K562 (cell line): ENCODE measurements around the gene UBE2D3. TPM values are rescaled to one million over a fixed set of nuclear protein-coding genes. Genes with fewer than 3 reads are reported as not detected.

Experiments
- ATAC-seq: fragments of 200-7000 bp; cut with Tn5 transposase; 3 replicates; pipeline ENCODE4 v1.9.1; 2020; ENCODE audit warnings: moderate library complexity
- BruUV-seq: library from RNA; stranded (reverse); fragments of 400-500 nt; replicated peaks from 2 replicates; lab custom pipeline; 2021; lab: Mats Ljungman, UMichigan
- CTCF ChIA-PET: fragments of 300-600 bp; formaldehyde crosslinking; extraction: SDS; loops from one replicate; lab custom pipeline; 2021; ENCODE audit warnings: low intra/inter-chr PET ratio; lab: Yijun Ruan, JAX
- POLR2A ChIA-PET: fragments of 300-600, 350-650 bp; sonication (Branson Sonifier 250); formaldehyde crosslinking; extraction: SDS; loops from one replicate; lab custom pipeline; 2021; ENCODE audit warnings: antibody characterized with exemption, inconsistent platforms; lab: Yijun Ruan, JAX
- DNase-seq, 4 experiments: peaks; one replicate each; pipeline versions ENCODE4 v3.0.0 to v3.0.0-alpha.2; 2011 to 2018; ENCODE audit warnings: low spot score in 3 of 4, mixed read lengths in 3 of 4; ENCODE audit errors: extremely low read depth in 1 of 4
- FAIRE-seq: peaks from 2 replicates; lab custom pipeline; 2011; peaks lifted over from hg19 to GRCh38; lab: Jason Lieb, UNC
- H2AFZ ChIP-seq: 2 replicates; pipeline ENCODE4 v1.6.0; 2011; ENCODE audit warnings: low read depth, low read length, control low read depth, inconsistent platforms
- H3K27ac ChIP-seq: fragments of 200-600 bp; 3 replicates; pipeline ENCODE4 v1.8.0; 2011; ENCODE audit warnings: low read depth, mild to moderate bottlenecking, control low read depth, inconsistent platforms, low read length, moderate library complexity, mixed read lengths; ENCODE audit errors: extremely low read depth
- H3K27me3 ChIP-seq, 2 experiments: fragments of 300-600 bp in 1 of 2; 2 replicates in 1 of 2; 3 replicates in 1 of 2; pipeline versions ENCODE4 v1.6.0 to v1.8.0; 2011; ENCODE audit warnings: inconsistent platforms in 2 of 2, low read length in 2 of 2, mild to moderate bottlenecking in 1 of 2, mixed read lengths in 1 of 2, moderate library complexity in 1 of 2; ENCODE audit not compliant: control insufficient read depth in 2 of 2, insufficient read depth in 2 of 2
- H3K36me3 ChIP-seq: fragments of 300-600 bp; 3 replicates; pipeline ENCODE4 v1.8.0; 2011; ENCODE audit warnings: mild to moderate bottlenecking, low read length, inconsistent platforms; ENCODE audit not compliant: control insufficient read depth, insufficient read depth
- H3K4me1 ChIP-seq, 2 experiments: fragments of 200-600 bp in 1 of 2; replicated peaks in 1 of 2; 2 replicates in 1 of 2; 3 replicates in 1 of 2; pipeline versions ENCODE4 v1.5.1 to v1.8.0; 2011; ENCODE audit warnings: inconsistent platforms in 2 of 2, low read length in 2 of 2, mild to moderate bottlenecking in 1 of 2, mixed read lengths in 1 of 2, moderate library complexity in 1 of 2; ENCODE audit not compliant: control insufficient read depth in 2 of 2, insufficient read depth in 2 of 2
- H3K4me2 ChIP-seq: 2 replicates; pipeline ENCODE4 v1.6.1; 2011; ENCODE audit warnings: low read length, control low read depth, inconsistent platforms, mixed read lengths; ENCODE audit not compliant: insufficient read depth
- H3K4me3 ChIP-seq: fragments of 200-600 bp; sonication (generic), shearing (Covaris generic); 2 replicates; pipeline ENCODE4 v1.5.1; 2016; ENCODE audit warnings: control low read depth, inconsistent platforms
- H3K79me2 ChIP-seq: fragments of 200-600 bp; 3 replicates; pipeline ENCODE4 v1.8.0; 2011; ENCODE audit warnings: low read length, inconsistent platforms; ENCODE audit not compliant: control insufficient read depth, insufficient read depth
- H3K9ac ChIP-seq, 2 experiments: 2 replicates each; pipeline versions ENCODE4 v1.6.0 to v1.6.1; 2011; ENCODE audit warnings: low read depth in 2 of 2, low read length in 2 of 2, control low read depth in 1 of 2, inconsistent platforms in 1 of 2, mild to moderate bottlenecking in 1 of 2, mixed read lengths in 1 of 2; ENCODE audit not compliant: insufficient read depth in 1 of 2
- H3K9me1 ChIP-seq: one replicate; pipeline ENCODE4 v1.6.0; 2011; ENCODE audit warnings: inconsistent platforms, mild to moderate bottlenecking, low read length, moderate library complexity; ENCODE audit not compliant: control insufficient read depth, insufficient read depth
- H3K9me3 ChIP-seq: replicated peaks from 2 replicates; pipeline ENCODE4 v1.5.1; 2011; ENCODE audit warnings: low read depth, low read length, inconsistent platforms; ENCODE audit not compliant: control insufficient read depth, insufficient read depth
- H4K20me1 ChIP-seq: replicated peaks from 2 replicates; pipeline ENCODE4 v1.6.1; 2011; ENCODE audit warnings: low read length, inconsistent platforms, mixed read lengths; ENCODE audit not compliant: control insufficient read depth, insufficient read depth
- CLOCK ChIP-seq: fragments of 250-450 bp; sonication (Bioruptor Pico); IDR thresholded peaks from 2 replicates; pipeline ENCODE4 v1.4.0; 2020; ENCODE audit warnings: mild to moderate bottlenecking, moderate library complexity, borderline replicate concordance
- EWSR1 ChIP-seq: fragments of 450-650 bp; IDR thresholded peaks from 2 replicates; pipeline ENCODE4 v1.6.1; 2018; ENCODE audit warnings: borderline replicate concordance, mild to moderate bottlenecking, low read depth, moderate library complexity; ENCODE audit not compliant: partially characterized antibody
- FOXJ3 ChIP-seq: sonication (generic); formaldehyde crosslinking; IDR thresholded peaks from 2 replicates; pipeline ENCODE4 v1.4.0; 2020; ENCODE audit warnings: mild to moderate bottlenecking, missing genetic modification reagents
- FUS ChIP-seq: fragments of 200-400 bp; formaldehyde crosslinking; optimal IDR thresholded peaks from 2 replicates; pipeline ENCODE3; 2017; ENCODE audit warnings: low read depth, low read length
- HCFC1 ChIP-seq: IDR thresholded peaks from 2 replicates; pipeline ENCODE4 v1.6.1; 2012; ENCODE audit warnings: low read depth, low read length, improper control_type of control experiment
- L3MBTL2 ChIP-seq: fragments of 450-650 bp; IDR thresholded peaks from 2 replicates; pipeline ENCODE4 v1.6.1; 2016; ENCODE audit warnings: mild to moderate bottlenecking, moderate library complexity
- NFATC3 ChIP-seq: fragments of 450-650 bp; IDR thresholded peaks from 2 replicates; pipeline ENCODE4 v1.6.1; 2017; ENCODE audit warnings: mild to moderate bottlenecking
- NFIC ChIP-seq: fragments of 450-650 bp; IDR thresholded peaks from 2 replicates; pipeline ENCODE4 v1.6.1; 2017; ENCODE audit warnings: mild to moderate bottlenecking, inconsistent platforms
- NR4A1 ChIP-seq, 2 experiments: fragments of 250-450 bp in 1 of 2; fragments of 450-650 bp in 1 of 2; sonication (Bioruptor Pico) in 1 of 2; IDR thresholded peaks; 2 replicates each; pipeline versions ENCODE4 v1.4.0 to v1.6.1; 2016 to 2020; ENCODE audit warnings: mild to moderate bottlenecking in 2 of 2, missing compliant biosample characterization in 1 of 2, missing genetic modification characterization in 1 of 2, moderate library complexity in 1 of 2
- POLR2A ChIP-seq: fragments of 450-650 bp; conservative IDR thresholded peaks from 2 replicates; pipeline ENCODE4 v1.6.1; 2016
- POLR2AphosphoS2 ChIP-seq: IDR thresholded peaks from 2 replicates; pipeline ENCODE4 v1.6.1; 2012; ENCODE audit warnings: low read length, improper control_type of control experiment
- POLR2B ChIP-seq: fragments of 450-650 bp; IDR thresholded peaks from 2 replicates; pipeline ENCODE4 v1.6.1; 2018; ENCODE audit warnings: low read depth; ENCODE audit not compliant: partially characterized antibody
- RAD51 ChIP-seq: fragments of 450-650 bp; IDR thresholded peaks from 2 replicates; pipeline ENCODE4 v1.7.1; 2016; ENCODE audit warnings: low read depth, mild to moderate bottlenecking, borderline replicate concordance
- SIN3B ChIP-seq: fragments of 450-650 bp; IDR thresholded peaks from 2 replicates; pipeline ENCODE4 v1.6.1; 2017; ENCODE audit warnings: low read depth, mild to moderate bottlenecking, moderate library complexity
- SUPT5H ChIP-seq: fragments of 450-650 bp; IDR thresholded peaks from 2 replicates; pipeline ENCODE4 v1.6.1; 2016
- THAP7 ChIP-seq: fragments of 250-450 bp; sonication (Bioruptor Pico); IDR thresholded peaks from 2 replicates; pipeline ENCODE4 v1.5.0; 2021
- ZC3H11A ChIP-seq: IDR thresholded peaks from 2 replicates; pipeline ENCODE4 v1.6.1; 2012; ENCODE audit warnings: low read depth, low read length, improper control_type of control experiment
- ZNF347 ChIP-seq: fragments of 450-650 bp; formaldehyde crosslinking; IDR thresholded peaks from 2 replicates; pipeline ENCODE4 v1.4.0; 2020; ENCODE audit warnings: low read depth, mild to moderate bottlenecking, moderate library complexity
- ZNF444 ChIP-seq: fragments of 250-450 bp; sonication (Bioruptor Pico); IDR thresholded peaks from 2 replicates; pipeline ENCODE4 v1.4.0; 2020; ENCODE audit warnings: mild to moderate bottlenecking, moderate library complexity
- ZNF75A ChIP-seq: fragments of 450-650 bp; formaldehyde crosslinking; IDR thresholded peaks from 2 replicates; pipeline ENCODE4 v1.4.0; 2020; ENCODE audit warnings: mild to moderate bottlenecking
- ZNF76 ChIP-seq: fragments of 250-450 bp; sonication (Bioruptor Pico); IDR thresholded peaks from 2 replicates; pipeline ENCODE4 v1.4.0; 2020; ENCODE audit warnings: mild to moderate bottlenecking, moderate library complexity, borderline replicate concordance
- ZNF785 ChIP-seq: fragments of 250-450 bp; sonication (Bioruptor Pico); IDR thresholded peaks from 2 replicates; pipeline ENCODE4 v1.4.0; 2020; ENCODE audit warnings: mild to moderate bottlenecking
- WGBS: fragments of 100-300 bp; shearing (Covaris generic); methylation state at CpG from one replicate; pipeline ENCODE4 v1.1.6; 2016; ENCODE audit warnings: low coverage, mixed read lengths; ENCODE audit not compliant: insufficient coverage; ENCODE audit errors: missing lambda C conversion rate; 5-methylcytosine and 5-hydroxymethylcytosine counted together
- in situ Hi-C: fragments of 300-500 bp; cut with MboI; formaldehyde crosslinking; loops from 4 replicates; pipeline ENCODE4 v1.15.0; 2018; ENCODE audit warnings: inconsistent platforms, mixed read lengths
- intact Hi-C: fragments of 100-400 bp; cut with micrococcal nuclease; formaldehyde crosslinking; loops from 2 replicates; pipeline ENCODE4 v1.14.2; 2022
- polyA plus RNA-seq, 8 experiments: library from polyadenylated mRNA; depleted of rRNA in 4 of 8; stranded (reverse) in 5 of 8; unstranded in 3 of 8; fragments of >200 nt; fragmentation: Nextera tagmentation in 2 of 8; fragmentation: Illumina TruSeq in 1 of 8; extraction: Ambion mirVana in 2 of 8; extraction: Trizol in 1 of 8; gene quantifications; 2 replicates each; pipeline versions ENCODE4 v1.2.1 to v1.2.3, GENCODE V29; 2011 to 2014; ENCODE audit warnings: inconsistent platforms in 1 of 8, missing spikeins in 1 of 8
- total RNA-seq, 7 experiments: library from RNA; depleted of rRNA in 6 of 7; stranded (reverse); fragments of >200 nt in 6 of 7; fragmentation: Illumina TruSeq in 2 of 7; extraction: Trizol in 2 of 7; gene quantifications; 2 replicates each; pipeline versions ENCODE4 v1.2.1 to v1.2.3, GENCODE V29; 2011 to 2021; ENCODE audit warnings: low replicate concordance in 1 of 7

Gene UBE2D3
- total and polyA plus RNA-seq, 9 of the 15 experiments (the other 6 are each of a cell fraction or from before 2014, with no cell fraction given) = 191 to 618 (median 292) TPM

- 17% methylated on average over 2 of the region's 2 CpGs for WGBS
- no peaks in the 10 kb centered on the region for H3K9me1 ChIP-seq
- no peaks in the 10 kb centered on the region for H4K20me1 ChIP-seq
- FAIRE-seq (no peak), DNase-seq (peak in 1 of 4 experiments; percentile 9), ATAC-seq (peak; percentile 26)
- H3K4me1 ChIP-seq = no peaks in the 10 kb centered on the region; a peak in 2 of 5 replicates
- in situ Hi-C loops (no loop called here), intact Hi-C loops (no loop called here)
- no peaks in the 10 kb centered on the region for H3K9me3 ChIP-seq
- POLR2A ChIA-PET = interaction anchor here (0.7 to 1.0 kb wide), 3 partner anchors 9 to 15 kb away, joined by 3 to 12 read pairs (median 3); no protein-coding TSS in a partner anchor
- no peak overlapping the region for H3K4me3 ChIP-seq
- BruUV-seq = no TSS peak
- TF ChIP-seq ZNF785 (no peak), EWSR1 (no peak), ZNF444 (CRISPR knock-in tag) (no peak), POLR2AphosphoS2 (peak; percentile 71), POLR2B (peak; percentile 59), SIN3B (no peak), THAP7 (no peak), ZNF347 (CRISPR knock-in tag) (no peak), HCFC1 (no peak), ZC3H11A (no peak), POLR2A (peak; percentile 68), CLOCK (CRISPR knock-in tag) (no peak), NFIC (0 out of 2 replicates have a peak, but pooled peaks have one; percentile 6), ZNF75A (CRISPR knock-in tag) (peak; percentile 56; the same call in 1 of the 2 replicates), ZNF76 (CRISPR knock-in tag) (no peak), NR4A1 (CRISPR knock-in tag; IDR thresholded peaks at IDR 0.05) (no peak), NR4A1 (tag; IDR thresholded peaks at IDR 0.05) (no peak), FUS (no peak), RAD51 (no peak), NFATC3 (no peak), SUPT5H (peak; percentile 67), FOXJ3 (no peak), L3MBTL2 (0 out of 2 replicates have a peak, but pooled peaks have one; percentile 12)
- no peak overlapping the region for H3K9ac ChIP-seq
- CTCF ChIA-PET = no interaction called here
- H3K27ac ChIP-seq = no peak overlapping the region
- H3K79me2 ChIP-seq = no peaks in the 10 kb centered on the region; the same call in 2 of the 3 replicates
- no peak overlapping the region for H2AFZ ChIP-seq
- no peaks in the 10 kb centered on the region for H3K27me3 ChIP-seq
- peaks cover 56% of the 10 kb centered on the region for H3K36me3 ChIP-seq
- no peak overlapping the region for H3K4me2 ChIP-seq
These were observed 34.9 kb downstream of the UBE2D3 start for GRCh38 chr4:102792361-102792936.
